Common myeloid progenitor, CD34-positive (primary cell): ENCODE data around the gene ATF6.

Source experiments
- CTCF ChIA-PET: fragments of 350-600 bp; sonication (Branson Sonifier 250); formaldehyde crosslinking; loops from one replicate; lab custom pipeline; 2021; ENCODE audit warnings: antibody characterized with exemption; lab: Charles Lee
- POLR2A ChIA-PET: fragments of 350-600 bp; sonication (Branson Sonifier 250); formaldehyde crosslinking; loops from one replicate; lab custom pipeline; 2021; ENCODE audit warnings: antibody characterized with exemption; lab: Charles Lee
- DNase-seq, 3 donors: peaks; one replicate each; pipeline versions ENCODE4 v3.0.0 to v3.0.0-alpha.2; 2013
- H3K27ac ChIP-seq, 2 experiments: 1 replicate in 1 of 2; 2 replicates in 1 of 2; pipeline ENCODE4 v1.7.0; 2013; ENCODE audit warnings: inconsistent platforms in 2 of 2, low read length in 2 of 2, mild to moderate bottlenecking in 2 of 2, low read depth in 1 of 2, moderate library complexity in 1 of 2; ENCODE audit not compliant: severe bottlenecking in 2 of 2, insufficient read depth in 1 of 2, poor library complexity in 1 of 2
- H3K27me3 ChIP-seq, 5 experiments: replicated peaks in 2 of 5; 1 replicate in 3 of 5; 2 replicates in 2 of 5; pipeline versions ENCODE4 v1.6.1 to v1.7.0; 2013; ENCODE audit warnings: low read length in 4 of 5, mild to moderate bottlenecking in 2 of 5, moderate library complexity in 2 of 5, inconsistent platforms in 1 of 5; ENCODE audit not compliant: insufficient read depth in 5 of 5, control insufficient read depth in 4 of 5
- H3K36me3 ChIP-seq, 4 experiments: 1 replicate in 2 of 4; 2 replicates in 2 of 4; pipeline versions ENCODE4 v1.6.1 to v1.7.0; 2013; ENCODE audit warnings: low read length in 3 of 4, control low read depth in 1 of 4, mild to moderate bottlenecking in 1 of 4; ENCODE audit not compliant: control insufficient read depth in 4 of 4, insufficient read depth in 4 of 4
- H3K4me1 ChIP-seq, 4 experiments: 1 replicate in 3 of 4; 2 replicates in 1 of 4; pipeline versions ENCODE4 v1.6.1 to v1.7.1; 2013; ENCODE audit warnings: low read length in 3 of 4, mild to moderate bottlenecking in 3 of 4, control low read depth in 1 of 4, inconsistent platforms in 1 of 4, moderate library complexity in 1 of 4; ENCODE audit not compliant: control insufficient read depth in 4 of 4, insufficient read depth in 4 of 4; ENCODE audit errors: control extremely low read depth in 1 of 4
- H3K4me3 ChIP-seq, 7 experiments: 1 replicate in 4 of 7; 2 replicates in 3 of 7; pipeline versions ENCODE4 v1.5.1 to v1.7.0; 2013; ENCODE audit warnings: mild to moderate bottlenecking in 7 of 7, low read length in 6 of 7, moderate library complexity in 6 of 7, inconsistent platforms in 2 of 7, low read depth in 2 of 7, control low read depth in 1 of 7; ENCODE audit not compliant: insufficient read depth in 4 of 7, control insufficient read depth in 1 of 7; ENCODE audit errors: extremely low read depth in 1 of 7
- H3K9me3 ChIP-seq, 5 experiments: 1 replicate in 4 of 5; 2 replicates in 1 of 5; pipeline versions ENCODE4 v1.6.1 to v1.7.1; 2013; ENCODE audit warnings: low read length in 4 of 5, mild to moderate bottlenecking in 2 of 5, inconsistent platforms in 1 of 5, low read depth in 1 of 5, moderate library complexity in 1 of 5; ENCODE audit not compliant: control insufficient read depth in 4 of 5, insufficient read depth in 2 of 5; ENCODE audit errors: control extremely low read depth in 1 of 5
- WGBS: methylation state at CpG from one replicate; pipeline ENCODE4 v1.1.5; 2013; ENCODE audit not compliant: insufficient coverage; 5-methylcytosine and 5-hydroxymethylcytosine counted together

ATF6 gene

GRCh38 chr1:161956930-161957329, 190.8 kb downstream of the ATF6 start:
- Histone ChIP-seq H3K27me3 (no peaks in the 10 kb centered on the region), H3K36me3 (peaks cover 11 to 37% (median 20%) of the 10 kb centered on the region in 4 experiments), H3K9me3 (no peaks in the 10 kb centered on the region), H3K27ac (no peak overlapping the region), H3K4me3 (no peak overlapping the region), H3K4me1 (peaks cover 8 to 22% (median 14%) of the 10 kb centered on the region in 4 experiments)
- 100% methylated on average over 2 of the region's 3 CpGs for WGBS
- no peak for DNase-seq
- CTCF ChIA-PET: no interaction called here
- POLR2A ChIA-PET: interaction anchor here (0.7 kb wide), 1 partner anchor 57 kb away, joined by 3 read pairs; no protein-coding TSS in a partner anchor

DNA sequence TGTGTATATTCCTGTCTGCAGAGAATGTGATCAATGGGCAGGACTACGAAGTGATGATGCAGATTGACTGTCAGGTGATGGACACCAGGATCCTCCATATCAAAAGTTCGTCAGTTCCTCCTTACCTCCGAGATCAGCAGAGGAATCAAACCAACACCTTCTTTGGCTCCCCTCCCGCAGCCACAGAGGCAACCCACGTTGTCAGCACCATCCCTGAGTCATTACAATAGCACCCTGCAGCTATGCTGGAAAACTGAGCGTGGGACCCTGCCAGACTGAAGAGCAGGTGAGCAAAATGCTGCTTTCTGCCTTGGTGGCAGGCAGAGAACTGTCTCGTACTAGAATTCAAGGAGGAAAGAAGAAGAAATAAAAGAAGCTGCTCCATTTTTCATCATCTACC, 192.3 kb downstream of the ATF6 start:
- H3K4me3 ChIP-seq: no peak overlapping the region
- no peaks in the 10 kb centered on the region for H3K9me3 ChIP-seq
- no peaks in the 10 kb centered on the region for H3K27me3 ChIP-seq
- H3K4me1 ChIP-seq: peaks cover 7 to 13% (median 11%) of the 10 kb centered on the region in 4 experiments
- no peak for DNase-seq
- H3K36me3 ChIP-seq: peaks cover 15 to 37% (median 20%) of the 10 kb centered on the region in 4 experiments
- H3K27ac ChIP-seq: no peak overlapping the region
- POLR2A ChIA-PET: no interaction called here
- WGBS: 89% methylated on average over 5 of the region's 7 CpGs
- CTCF ChIA-PET: interaction anchor here (0.5 to 1.4 kb wide), 4 partner anchors 8 to 1260 kb away, joined by 3 to 4 read pairs (median 3); no protein-coding TSS in a partner anchor

- no peak overlapping the region for H3K27ac ChIP-seq
- WGBS: 94% methylated on average over 6 of the region's 8 CpGs
- H3K36me3 ChIP-seq: peaks cover 17 to 41% (median 22%) of the 10 kb centered on the region in 4 experiments
- H3K9me3 ChIP-seq: no peaks in the 10 kb centered on the region
- peak overlapping the region in 1 of 7 experiments; percentile 51 for H3K4me3 ChIP-seq
- CTCF ChIA-PET: no interaction called here
- POLR2A ChIA-PET: no interaction called here
- peak in 2 of 3 donors; percentile 17 to 22 for DNase-seq
- no peaks in the 10 kb centered on the region for H3K27me3 ChIP-seq
- H3K4me1 ChIP-seq: peaks cover 0 to 1% (median 0%) of the 10 kb centered on the region in 4 experiments
Observed at GRCh38 chr1:161962091-161962887, 196.2 kb downstream of the ATF6 start.

- ChIA-PET POLR2A (no interaction called here), CTCF (interaction anchor here (0.7 kb wide), 1 partner anchor 8 kb away, joined by 3 read pairs; no protein-coding TSS in a partner anchor)
- DNase-seq: no peak
- Histone ChIP-seq H3K4me3 (no peak overlapping the region), H3K36me3 (peaks cover 6 to 18% (median 13%) of the 10 kb centered on the region in 4 experiments), H3K9me3 (no peaks in the 10 kb centered on the region), H3K27ac (no peak overlapping the region), H3K4me1 (peaks cover 0 to 1% (median 0%) of the 10 kb centered on the region in 4 experiments), H3K27me3 (no peaks in the 10 kb centered on the region)
- 96% methylated on average over 4 of the region's 4 CpGs for WGBS
Observed at GRCh38 chr1:161966067-161966466, 199.9 kb downstream of the ATF6 start.

DNA sequence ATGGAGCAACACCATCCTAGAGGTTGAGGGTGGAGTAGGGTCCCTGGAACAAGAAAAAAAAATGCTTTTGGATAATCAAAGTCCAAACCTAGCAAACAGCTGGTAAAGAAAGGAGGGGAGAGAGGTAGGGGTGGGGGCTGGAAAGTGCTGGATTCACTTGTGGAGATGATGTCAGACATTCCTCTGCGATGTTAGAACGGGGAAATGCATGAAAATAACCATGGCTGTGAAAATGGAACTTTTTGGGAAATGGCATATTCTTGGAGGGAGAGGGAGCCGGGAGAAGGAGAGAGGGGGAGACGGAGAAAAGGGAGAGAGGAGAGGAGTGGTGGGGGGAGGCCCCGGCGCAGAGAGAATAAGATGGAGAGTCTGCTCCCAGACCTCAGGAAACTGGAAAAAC, 203.9 kb downstream of the ATF6 start:
- DNase-seq: no peak
- WGBS: 90% methylated on average over 3 of the region's 6 CpGs
- POLR2A ChIA-PET: interaction anchor here (1.2 kb wide), 1 partner anchor 116 kb away, joined by 3 read pairs; no protein-coding TSS in a partner anchor
- Histone ChIP-seq H3K9me3 (no peaks in the 10 kb centered on the region), H3K4me1 (no peaks in the 10 kb centered on the region), H3K27me3 (no peaks in the 10 kb centered on the region), H3K27ac (no peak overlapping the region), H3K4me3 (no peak overlapping the region), H3K36me3 (peaks cover 4 to 12% (median 8%) of the 10 kb centered on the region in 4 experiments)
- CTCF ChIA-PET: no interaction called here

DNA sequence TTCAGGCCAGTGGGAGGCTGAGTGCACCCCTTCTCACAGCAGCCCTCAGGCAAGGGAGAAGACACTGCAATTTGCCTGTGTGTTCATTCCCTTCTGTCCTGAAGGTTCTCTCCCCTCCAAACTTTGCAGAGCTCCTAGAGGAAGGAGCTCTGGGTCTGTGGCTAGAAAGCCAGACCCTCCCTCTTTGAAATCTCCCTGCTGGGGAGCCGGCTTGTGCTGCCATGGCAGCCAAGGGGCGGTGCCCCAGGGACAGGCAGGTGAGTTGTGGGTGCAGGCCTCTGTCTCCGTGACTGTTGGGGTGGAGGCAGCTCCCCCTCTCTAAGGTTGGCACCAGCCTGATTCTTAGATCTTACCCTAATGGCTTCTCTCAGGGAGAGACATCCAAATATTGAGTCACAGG, 204.5 kb downstream of the ATF6 start:
- WGBS: no CpG with 5 or more reads among the region's 3 CpGs
- ChIA-PET POLR2A (interaction anchor here (1.2 kb wide), 1 partner anchor 117 kb away, joined by 3 read pairs; no protein-coding TSS in a partner anchor), CTCF (interaction anchor here (1.0 kb wide), 1 partner anchor 106 kb away, joined by 3 read pairs; no protein-coding TSS in a partner anchor)
- Histone ChIP-seq H3K36me3 (peaks cover 4 to 12% (median 8%) of the 10 kb centered on the region in 4 experiments), H3K9me3 (no peaks in the 10 kb centered on the region), H3K27me3 (no peaks in the 10 kb centered on the region), H3K27ac (no peak overlapping the region), H3K4me1 (no peaks in the 10 kb centered on the region), H3K4me3 (no peak overlapping the region)
- no peak for DNase-seq

GRCh38 chr1:161972828-161973227, 206.7 kb downstream of the ATF6 start:
- Histone ChIP-seq H3K36me3 (peaks cover 0 to 2% (median under 1%) of the 10 kb centered on the region in 4 experiments), H3K4me3 (no peak overlapping the region), H3K27me3 (no peaks in the 10 kb centered on the region), H3K4me1 (no peaks in the 10 kb centered on the region), H3K27ac (no peak overlapping the region), H3K9me3 (no peaks in the 10 kb centered on the region)
- POLR2A ChIA-PET: no interaction called here
- CTCF ChIA-PET: no interaction called here
- WGBS: 95% methylated on average over 8 of the region's 9 CpGs
- DNase-seq: no peak
